T-helper 9 cell (primary cell): ENCODE data around the gene HNRNPM.
"Not testable (repeated sequence)": the region's sequence is repeated elsewhere in the genome, so short reads cannot be mapped to it uniquely, and the experiment has no call there.

ENCODE experiments used
- DNase-seq: peaks from one replicate; pipeline ENCODE4 v3.0.0-alpha.2; 2020
- total RNA-seq, 2 donors: gene quantifications; one replicate each; lab custom pipeline; 2026; lab: John Stamatoyannopoulos, UW

HNRNPM gene
- 181 to 233 reads per million in 2 donors for total RNA-seq

- DNase-seq = peak; percentile 100
These were observed at the start of gene HNRNPM for GRCh38 chr19:8444677-8445487. Gene HNRNPM, plus strand, starts transcription at chr19:8444975. Its CDS starts 24 bp downstream, at chr19:8444999.

GRCh38 chr19:8395621-8396082, 49.1 kb upstream of the HNRNPM start:
- no peak for DNase-seq

- DNase-seq = no peak
These were observed 48.6 kb upstream of the HNRNPM start for GRCh38 chr19:8396185-8396562.

GRCh38 chr19:8396563-8397203, 48.1 kb upstream of the HNRNPM start:
- peak; percentile 73 for DNase-seq

- DNase-seq = no peak
These were observed 47.5 kb upstream of the HNRNPM start for GRCh38 chr19:8397271-8397670.

GRCh38 chr19:8397746-8398310, 46.9 kb upstream of the HNRNPM start:
- DNase-seq = no peak

- DNase-seq = no peak
These were observed 46.4 kb upstream of the HNRNPM start for GRCh38 chr19:8398311-8398771.

- DNase-seq = no peak
These were observed 45.0 kb upstream of the HNRNPM start for GRCh38 chr19:8399681-8400188.

GRCh38 chr19:8401981-8402411, 42.8 kb upstream of the HNRNPM start:
- no peak for DNase-seq

- DNase-seq = no peak
These were observed 41.5 kb upstream of the HNRNPM start for GRCh38 chr19:8403098-8403819.

- DNase-seq = no peak
These were observed 41.0 kb upstream of the HNRNPM start for GRCh38 chr19:8403820-8404109.

- DNase-seq = no peak
These were observed 40.2 kb upstream of the HNRNPM start for GRCh38 chr19:8404391-8405151.

GRCh38 chr19:8410718-8411117, 34.1 kb upstream of the HNRNPM start:
- not testable (repeated sequence) for DNase-seq

GRCh38 chr19:8412783-8413628, 31.8 kb upstream of the HNRNPM start, which contains the start of gene MARCHF2:
Gene MARCHF2, plus strand, starts transcription at chr19:8413305. Its CDS starts 8,536 bp downstream, at chr19:8421841.
- DNase-seq = peak; percentile 94

- DNase-seq = no peak
These were observed 31.2 kb upstream of the HNRNPM start for GRCh38 chr19:8413629-8413995.

- no peak for DNase-seq
These were observed 28.0 kb upstream of the HNRNPM start for GRCh38 chr19:8416796-8417195.

GRCh38 chr19:8421484-8422461, 23.0 kb upstream of the HNRNPM start:
- DNase-seq = no peak

- DNase-seq = no peak
These were observed 21.0 kb upstream of the HNRNPM start for GRCh38 chr19:8423817-8424223.

- not testable (repeated sequence) for DNase-seq
These were observed 19.4 kb upstream of the HNRNPM start for GRCh38 chr19:8425331-8425730.

GRCh38 chr19:8426283-8426682, 18.5 kb upstream of the HNRNPM start:
- DNase-seq = no peak
